ENCODE measurements around the gene CPA2.
"Not testable (repeated sequence)": the region's sequence is repeated elsewhere in the genome, so short reads cannot be mapped to it uniquely, and the experiment has no call there.

The CPA2 gene

GRCh38 chr7:130266258-130266960 is at the start of gene CPA2:
CPA2 (plus strand) TSS chr7:130266863; CDS start chr7:130266882, 19 bp downstream.
- no peak for DNase-seq

GRCh38 chr7:130218806-130219620 is 47.6 kb upstream of the CPA2 start:
- no peak for DNase-seq

GRCh38 chr7:130219871-130220270 is 46.8 kb upstream of the CPA2 start:
- no peak for DNase-seq

- DNase-seq: no peak
These were observed 44.9 kb upstream of the CPA2 start for GRCh38 chr7:130221746-130222145.

- DNase-seq: no peak
These were observed 43.0 kb upstream of the CPA2 start for GRCh38 chr7:130223646-130224045.

GRCh38 chr7:130224210-130224609 is 42.5 kb upstream of the CPA2 start:
- no peak for DNase-seq

- DNase-seq: not testable (repeated sequence)
These were observed 41.7 kb upstream of the CPA2 start for GRCh38 chr7:130224923-130225322.

- DNase-seq: no peak
These were observed 40.3 kb upstream of the CPA2 start for GRCh38 chr7:130226333-130226732.

GRCh38 chr7:130227883-130228575 is 38.6 kb upstream of the CPA2 start:
- no peak for DNase-seq

- no peak for DNase-seq
These were observed 37.7 kb upstream of the CPA2 start for GRCh38 chr7:130228840-130229502.

- not testable (repeated sequence) for DNase-seq
These were observed 36.7 kb upstream of the CPA2 start for GRCh38 chr7:130229981-130230380.

- no peak for DNase-seq
These were observed 34.9 kb upstream of the CPA2 start for GRCh38 chr7:130231792-130232191.

GRCh38 chr7:130232209-130232608 is 34.5 kb upstream of the CPA2 start:
- no peak for DNase-seq

- DNase-seq: no peak
These were observed 32.6 kb upstream of the CPA2 start for GRCh38 chr7:130234078-130234477.

GRCh38 chr7:130236361-130236760 is 30.3 kb upstream of the CPA2 start:
- DNase-seq: not testable (repeated sequence)

- DNase-seq: no peak
These were observed 26.4 kb upstream of the CPA2 start for GRCh38 chr7:130240240-130240639.

- peak in 1 of 2 experiments; percentile 20 for DNase-seq
These were observed 24.3 kb upstream of the CPA2 start for GRCh38 chr7:130242198-130243014.

GRCh38 chr7:130243486-130243885 is 23.2 kb upstream of the CPA2 start:
- not testable (repeated sequence) for DNase-seq

GRCh38 chr7:130246491-130246890 is 20.2 kb upstream of the CPA2 start:
- not testable (repeated sequence) for DNase-seq

- DNase-seq: not testable (repeated sequence)
These were observed 17.8 kb upstream of the CPA2 start for GRCh38 chr7:130248842-130249241.

GRCh38 chr7:130249626-130250025 is 17.0 kb upstream of the CPA2 start:
- DNase-seq: not testable (repeated sequence)

GRCh38 chr7:130254555-130254954 is 12.1 kb upstream of the CPA2 start:
- DNase-seq: no peak

Measured in SW 1271 (cell line).